ENCODE results near the gene SHE. TPM values are rescaled to one million over a fixed set of nuclear protein-coding genes. Genes with fewer than 3 reads are reported as not detected.

The SHE gene
- not detected in 2 replicates for polyA plus RNA-seq (2011; rRNA removed)
- polyA minus RNA-seq (2011; rRNA and poly(A)+ RNA removed) = not detected in 2 replicates

DNA sequence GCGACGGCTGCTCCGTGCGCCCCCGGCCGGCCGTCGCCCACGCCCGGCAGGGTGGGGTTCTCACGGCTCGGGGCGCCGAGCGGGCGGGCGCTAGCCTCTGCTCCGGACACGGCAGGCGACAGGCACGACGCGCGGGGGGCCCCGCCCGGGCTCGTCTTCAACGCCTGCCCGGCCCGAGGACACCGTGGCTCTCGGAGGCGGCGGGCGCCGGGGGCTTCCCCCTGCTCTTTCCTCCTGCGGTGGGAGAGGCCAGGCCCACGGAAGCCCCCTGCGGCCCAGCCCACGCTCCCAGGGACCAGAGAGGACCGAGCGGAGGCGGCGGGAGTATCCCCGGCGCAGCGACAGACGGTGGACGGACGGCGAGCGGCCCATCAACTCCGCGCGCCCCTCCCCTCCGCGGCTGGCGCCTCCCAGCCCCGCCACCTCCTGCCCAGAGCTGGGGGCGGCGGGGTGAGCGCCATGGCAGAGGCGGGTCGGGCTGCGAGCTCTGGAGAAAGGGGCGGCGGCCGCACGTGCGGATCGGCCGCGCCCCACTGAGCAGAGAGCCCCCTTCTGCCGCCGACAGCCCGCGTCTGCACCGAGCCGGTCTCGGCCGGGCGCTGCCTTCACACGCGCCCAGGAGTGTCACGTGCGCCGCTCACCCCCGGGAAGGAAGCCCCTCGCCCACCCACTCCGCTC is at the start of gene SHE, which contains the start of gene TDRD10:
SHE (minus strand) TSS at position 347 of the 678 bp plus-strand sequence. CDS start 386 bp downstream, outside the sequence.
TDRD10 (plus strand) TSS at position 154 of the 678 bp plus-strand sequence. CDS start 4,685 bp downstream, outside the sequence.
- Histone ChIP-seq H3K27ac (ENCODE audit: low read depth, low read length) (no peak within 1 kb of the TSS), H3K4me3 (ENCODE audit: low read depth, low read length) (no peak within 1 kb of the TSS), H3K27me3 (ENCODE audit: control insufficient read depth, insufficient read depth, low read length) (peaks cover 65% of the 10 kb centered on the region), H3K9me3 (ENCODE audit: control insufficient read depth, insufficient read depth, low read length) (peaks cover 13% of the 10 kb centered on the region)
- POLR2A ChIA-PET = interaction anchor here (0.6 kb wide), 1 partner anchor 1579 kb away, joined by 7 read pairs; no protein-coding TSS in a partner anchor
- TF ChIP-seq, protein P1, sequence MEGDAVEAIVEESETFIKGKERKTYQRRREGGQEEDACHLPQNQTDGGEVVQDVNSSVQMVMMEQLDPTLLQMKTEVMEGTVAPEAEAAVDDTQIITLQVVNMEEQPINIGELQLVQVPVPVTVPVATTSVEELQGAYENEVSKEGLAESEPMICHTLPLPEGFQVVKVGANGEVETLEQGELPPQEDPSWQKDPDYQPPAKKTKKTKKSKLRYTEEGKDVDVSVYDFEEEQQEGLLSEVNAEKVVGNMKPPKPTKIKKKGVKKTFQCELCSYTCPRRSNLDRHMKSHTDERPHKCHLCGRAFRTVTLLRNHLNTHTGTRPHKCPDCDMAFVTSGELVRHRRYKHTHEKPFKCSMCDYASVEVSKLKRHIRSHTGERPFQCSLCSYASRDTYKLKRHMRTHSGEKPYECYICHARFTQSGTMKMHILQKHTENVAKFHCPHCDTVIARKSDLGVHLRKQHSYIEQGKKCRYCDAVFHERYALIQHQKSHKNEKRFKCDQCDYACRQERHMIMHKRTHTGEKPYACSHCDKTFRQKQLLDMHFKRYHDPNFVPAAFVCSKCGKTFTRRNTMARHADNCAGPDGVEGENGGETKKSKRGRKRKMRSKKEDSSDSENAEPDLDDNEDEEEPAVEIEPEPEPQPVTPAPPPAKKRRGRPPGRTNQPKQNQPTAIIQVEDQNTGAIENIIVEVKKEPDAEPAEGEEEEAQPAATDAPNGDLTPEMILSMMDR (IDR thresholded peaks at IDR 0.05; ENCODE audit: low read depth, low read length) = no peak
- CTCF ChIA-PET = no interaction called here
- no peak for DNase-seq (ENCODE audit: low read depth, low spot score)

DNA sequence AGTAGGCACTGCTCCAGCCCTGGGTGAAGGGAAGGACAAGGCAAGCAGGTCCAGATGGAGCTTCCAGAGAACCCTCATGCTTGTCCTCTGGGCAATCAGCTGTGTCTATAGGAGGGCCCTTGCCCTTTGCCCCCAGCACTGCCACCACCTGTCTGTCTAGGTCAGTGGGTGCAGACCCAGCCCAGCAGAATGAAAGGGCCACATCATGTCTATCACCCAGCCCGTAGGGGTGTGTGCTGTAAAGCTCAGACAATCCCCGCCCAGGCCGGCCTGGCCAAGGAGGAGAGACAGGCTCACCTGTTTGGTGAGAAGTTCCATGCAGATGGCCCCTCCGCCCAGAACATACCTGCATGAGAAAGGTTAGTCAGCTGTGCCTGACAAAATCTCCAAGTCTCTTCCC is 49.3 kb upstream of the SHE start:
- Histone ChIP-seq H3K4me3 (ENCODE audit: low read depth, low read length) (no peak overlapping the region), H3K9me3 (ENCODE audit: control insufficient read depth, insufficient read depth, low read length) (no peaks in the 10 kb centered on the region), H3K27ac (ENCODE audit: low read depth, low read length) (no peak overlapping the region), H3K27me3 (ENCODE audit: control insufficient read depth, insufficient read depth, low read length) (no peaks in the 10 kb centered on the region)
- no peak for DNase-seq (ENCODE audit: low read depth, low spot score)
- CTCF ChIA-PET = no interaction called here
- TF ChIP-seq, protein P1 (IDR thresholded peaks at IDR 0.05; ENCODE audit: low read depth, low read length) = no peak
- POLR2A ChIA-PET = no interaction called here

DNA sequence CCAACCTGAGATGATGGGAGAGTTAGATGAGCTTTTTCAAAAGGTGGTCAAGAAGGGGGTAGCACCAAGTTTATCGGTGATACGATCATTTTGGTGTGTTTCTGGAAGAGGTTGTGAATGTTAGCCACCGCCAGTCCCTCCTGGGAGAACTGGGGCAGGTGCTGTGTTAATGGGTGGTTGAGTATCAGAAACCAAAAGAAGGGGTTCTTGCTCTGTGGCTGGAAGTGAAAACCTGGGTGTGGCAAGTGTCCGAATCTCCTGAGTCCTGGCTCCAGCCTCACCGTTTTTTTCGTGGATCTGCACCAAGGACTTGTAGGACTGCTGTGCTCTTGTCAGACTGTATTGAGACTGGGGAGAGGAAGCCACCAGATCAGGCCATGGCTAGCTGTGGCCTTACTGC is 48.4 kb upstream of the SHE start:
- H3K27me3 ChIP-seq (ENCODE audit: control insufficient read depth, insufficient read depth, low read length) = no peaks in the 10 kb centered on the region
- H3K9me3 ChIP-seq (ENCODE audit: control insufficient read depth, insufficient read depth, low read length) = no peaks in the 10 kb centered on the region
- no peak overlapping the region for H3K4me3 ChIP-seq (ENCODE audit: low read depth, low read length)
- TF ChIP-seq, protein P1 (IDR thresholded peaks at IDR 0.05; ENCODE audit: low read depth, low read length) = no peak
- H3K27ac ChIP-seq (ENCODE audit: low read depth, low read length) = no peak overlapping the region
- ChIA-PET CTCF (no interaction called here), POLR2A (no interaction called here)
- DNase-seq (ENCODE audit: low read depth, low spot score) = no peak

DNA sequence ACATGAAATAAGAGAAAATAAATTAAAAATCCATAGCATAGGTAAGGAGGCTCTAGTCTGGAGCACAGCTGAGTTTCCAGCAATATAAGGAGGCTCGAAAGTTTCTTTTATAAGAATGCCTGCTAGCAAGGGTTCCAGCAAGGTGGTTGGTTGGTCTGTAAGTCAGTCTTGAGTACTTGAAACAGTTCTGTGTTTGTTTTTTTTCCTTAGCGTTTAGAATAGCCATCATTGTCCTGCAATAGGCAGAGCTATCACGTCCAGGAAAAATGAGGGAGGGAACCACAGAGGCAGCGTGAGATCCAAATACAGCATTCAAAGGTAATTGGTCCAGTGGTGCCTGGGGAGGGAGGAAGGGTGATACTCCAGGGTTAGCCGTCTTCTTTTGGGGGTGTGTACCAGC is 47.9 kb upstream of the SHE start:
- ChIA-PET CTCF (interaction anchor here (0.5 to 0.6 kb wide), 2 partner anchors 73 to 528 kb away, joined by 3 to 7 read pairs; no protein-coding TSS in a partner anchor), POLR2A (no interaction called here)
- Histone ChIP-seq H3K4me3 (ENCODE audit: low read depth, low read length) (no peak overlapping the region), H3K27ac (ENCODE audit: low read depth, low read length) (no peak overlapping the region), H3K27me3 (ENCODE audit: control insufficient read depth, insufficient read depth, low read length) (no peaks in the 10 kb centered on the region), H3K9me3 (ENCODE audit: control insufficient read depth, insufficient read depth, low read length) (no peaks in the 10 kb centered on the region)
- DNase-seq (ENCODE audit: low read depth, low spot score) = no peak
- TF ChIP-seq, protein P1 (IDR thresholded peaks at IDR 0.05; ENCODE audit: low read depth, low read length) = no peak

DNA sequence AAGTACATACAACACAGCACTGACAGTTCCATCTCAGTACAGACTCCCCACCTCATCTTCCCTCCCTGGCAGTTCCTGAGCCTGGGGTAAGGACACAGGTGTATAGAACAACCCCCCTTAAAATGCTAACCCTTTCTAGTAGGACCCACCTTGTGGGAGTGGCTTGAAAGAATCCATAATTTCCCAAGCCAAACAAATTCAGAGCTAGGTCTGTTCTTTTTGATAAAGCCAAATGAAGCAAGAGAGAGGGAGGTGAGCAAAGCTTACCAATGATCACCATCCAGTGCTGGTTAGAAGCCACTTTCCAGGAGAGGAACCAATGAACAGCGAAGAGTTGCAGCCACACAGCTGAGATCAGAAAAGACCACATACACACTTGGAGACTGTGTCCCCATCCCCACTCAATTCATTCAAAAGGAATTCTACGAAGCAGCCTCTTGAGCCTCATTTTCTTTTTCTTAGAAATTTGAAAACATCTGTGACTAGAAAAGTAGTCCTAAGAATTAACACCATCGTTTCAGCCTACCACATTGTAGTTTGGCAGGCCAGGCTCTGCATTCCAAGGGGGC is 47.1 kb upstream of the SHE start:
- ChIA-PET CTCF (interaction anchor here (0.5 to 1.2 kb wide), 4 partner anchors 67 to 527 kb away, joined by 3 to 7 read pairs (median 4); no protein-coding TSS in a partner anchor), POLR2A (no interaction called here)
- no peak overlapping the region for H3K27ac ChIP-seq (ENCODE audit: low read depth, low read length)
- no peak overlapping the region for H3K4me3 ChIP-seq (ENCODE audit: low read depth, low read length)
- H3K27me3 ChIP-seq (ENCODE audit: control insufficient read depth, insufficient read depth, low read length) = peaks cover 4% of the 10 kb centered on the region
- no peak for DNase-seq (ENCODE audit: low read depth, low spot score)
- TF ChIP-seq, protein P1 (IDR thresholded peaks at IDR 0.05; ENCODE audit: low read depth, low read length) = no peak
- H3K9me3 ChIP-seq (ENCODE audit: control insufficient read depth, insufficient read depth, low read length) = no peaks in the 10 kb centered on the region

Measured in AG04450 (cell line).